ENCODE data around the gene GMCL2.

DNA sequence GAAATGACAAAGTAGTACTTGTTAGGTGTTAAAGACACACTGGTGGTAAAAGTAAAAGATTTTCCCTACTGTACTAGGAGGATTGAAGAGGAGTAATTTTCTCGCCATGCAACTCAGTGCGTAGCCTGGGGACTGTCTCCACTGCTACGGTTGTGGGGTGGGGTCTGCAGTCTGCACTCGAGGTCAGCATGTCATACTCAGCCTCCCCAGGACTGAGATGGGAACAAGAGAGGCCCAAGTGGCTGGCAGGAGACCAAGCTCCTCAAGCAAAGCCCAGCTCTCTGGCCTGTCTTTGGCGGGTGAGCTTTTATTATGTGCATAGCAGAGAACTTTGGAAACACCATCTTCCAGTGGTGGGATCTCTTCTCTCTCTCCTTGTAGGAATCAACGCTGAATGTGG is 43.9 kb downstream of the GMCL2 start:
- TF ChIP-seq, protein P1, sequence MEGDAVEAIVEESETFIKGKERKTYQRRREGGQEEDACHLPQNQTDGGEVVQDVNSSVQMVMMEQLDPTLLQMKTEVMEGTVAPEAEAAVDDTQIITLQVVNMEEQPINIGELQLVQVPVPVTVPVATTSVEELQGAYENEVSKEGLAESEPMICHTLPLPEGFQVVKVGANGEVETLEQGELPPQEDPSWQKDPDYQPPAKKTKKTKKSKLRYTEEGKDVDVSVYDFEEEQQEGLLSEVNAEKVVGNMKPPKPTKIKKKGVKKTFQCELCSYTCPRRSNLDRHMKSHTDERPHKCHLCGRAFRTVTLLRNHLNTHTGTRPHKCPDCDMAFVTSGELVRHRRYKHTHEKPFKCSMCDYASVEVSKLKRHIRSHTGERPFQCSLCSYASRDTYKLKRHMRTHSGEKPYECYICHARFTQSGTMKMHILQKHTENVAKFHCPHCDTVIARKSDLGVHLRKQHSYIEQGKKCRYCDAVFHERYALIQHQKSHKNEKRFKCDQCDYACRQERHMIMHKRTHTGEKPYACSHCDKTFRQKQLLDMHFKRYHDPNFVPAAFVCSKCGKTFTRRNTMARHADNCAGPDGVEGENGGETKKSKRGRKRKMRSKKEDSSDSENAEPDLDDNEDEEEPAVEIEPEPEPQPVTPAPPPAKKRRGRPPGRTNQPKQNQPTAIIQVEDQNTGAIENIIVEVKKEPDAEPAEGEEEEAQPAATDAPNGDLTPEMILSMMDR (IDR thresholded peaks at IDR 0.05) = no peak
- no peak for TF ChIP-seq POLR2A (IDR thresholded peaks at IDR 0.05)

Data from ovary (tissue), 3 donors.